Stimulated activated CD8-positive, alpha-beta memory T cell treated with anti-CD3 and anti-CD28 coated beads, Interleukin-12 subunit alpha, Interleukin-12 subunit beta, amount 100 ng/mL, for 24 hours (primary cell): Measurements from ENCODE around the gene ATP2C2.

Experiments used
- DNase-seq: peaks from one replicate; pipeline ENCODE4 v3.0.0-alpha.2; 2020; ENCODE audit errors: extremely low read depth

Gene ATP2C2

GRCh38 chr16:84511180-84511800, 143.0 kb downstream of the ATP2C2 start:
- DNase-seq = no peak

GRCh38 chr16:84511831-84512230, 143.5 kb downstream of the ATP2C2 start:
- no peak for DNase-seq

GRCh38 chr16:84513123-84513522, 144.8 kb downstream of the ATP2C2 start:
- DNase-seq = no peak

- no peak for DNase-seq
Observed at GRCh38 chr16:84513666-84514065, 145.3 kb downstream of the ATP2C2 start.
